HepG2 (cell line): Measurements from ENCODE around the gene TXNDC9. TPM values are rescaled to one million over a fixed set of nuclear protein-coding genes. Genes with fewer than 3 reads are reported as not detected.

Experiments
- ARNTL ChIP-seq: sonication (generic); formaldehyde crosslinking; IDR thresholded peaks from 2 replicates; pipeline ENCODE4 v1.4.0; 2020; ENCODE audit warnings: mild to moderate bottlenecking, missing genetic modification reagents
- ERF ChIP-seq: IDR thresholded peaks from 2 replicates; pipeline ENCODE4 v1.6.1; 2018; ENCODE audit warnings: missing biosample characterization, missing genetic modification reagents
- ETV6 ChIP-seq: sonication (generic); formaldehyde crosslinking; conservative IDR thresholded peaks from 2 replicates; pipeline ENCODE4 v1.4.0; 2020; ENCODE audit warnings: missing genetic modification reagents
- FIP1L1 ChIP-seq: fragments of 200-400 bp; formaldehyde crosslinking; IDR thresholded peaks from 2 replicates; pipeline ENCODE4 v1.6.1; 2018; ENCODE audit warnings: low read depth, mild to moderate bottlenecking, low read length, moderate library complexity, borderline replicate concordance; ENCODE audit not compliant: insufficient read depth
- FOXK1 ChIP-seq: sonication (generic); formaldehyde crosslinking; IDR thresholded peaks from 2 replicates; pipeline ENCODE4 v1.4.0; 2020; ENCODE audit warnings: low read depth, missing genetic modification reagents, borderline replicate concordance
- FOXP1 ChIP-seq, 2 experiments: fragments of 450-650 bp in 1 of 2; IDR thresholded peaks; 2 replicates each; pipeline ENCODE4 v1.6.1; 2017 to 2018; ENCODE audit warnings: antibody characterized with exemption in 1 of 2
- HOXD1 ChIP-seq: sonication (generic); formaldehyde crosslinking; IDR thresholded peaks from 2 replicates; pipeline ENCODE4 v1.5.0; 2020; ENCODE audit warnings: missing genetic modification reagents
- JDP2 ChIP-seq: sonication (generic); formaldehyde crosslinking; IDR thresholded peaks from 2 replicates; pipeline ENCODE4 v1.8.1; 2022; ENCODE audit warnings: missing genetic modification reagents, borderline replicate concordance
- KAT7 ChIP-seq: IDR thresholded peaks from 2 replicates; pipeline ENCODE4 v1.6.1; 2018; ENCODE audit warnings: borderline replicate concordance, missing compliant biosample characterization
- KLF16 ChIP-seq, 2 experiments: sonication (generic) in 1 of 2; formaldehyde crosslinking in 1 of 2; IDR thresholded peaks; 2 replicates each; pipeline versions ENCODE4 v1.6.1 to v1.8.0; 2016 to 2023; ENCODE audit warnings: missing genetic modification reagents in 2 of 2, missing compliant biosample characterization in 1 of 2
- MEIS2 ChIP-seq: sonication (generic); formaldehyde crosslinking; IDR thresholded peaks from 2 replicates; pipeline ENCODE4 v1.9.0; 2021; ENCODE audit warnings: mild to moderate bottlenecking, missing genetic modification reagents
- MTF2 ChIP-seq: sonication (generic); formaldehyde crosslinking; IDR thresholded peaks from 2 replicates; pipeline ENCODE4 v1.5.0; 2020; ENCODE audit warnings: missing genetic modification reagents, borderline replicate concordance
- NFATC3 ChIP-seq: sonication (generic); formaldehyde crosslinking; IDR thresholded peaks from 2 replicates; pipeline ENCODE4 v1.5.1; 2020; ENCODE audit warnings: mild to moderate bottlenecking, missing genetic modification reagents
- PHF5A ChIP-seq: IDR thresholded peaks from one replicate; pipeline ENCODE4 v1.6.1; 2018; ENCODE audit warnings: low read depth, missing genetic modification reagents; ENCODE audit not compliant: unreplicated experiment
- PLRG1 ChIP-seq: fragments of 450-650 bp; conservative IDR thresholded peaks from 2 replicates; pipeline ENCODE4 v1.6.1; 2016
- POGZ ChIP-seq: sonication (generic); formaldehyde crosslinking; IDR thresholded peaks from 2 replicates; pipeline ENCODE4 v1.4.0; 2020; ENCODE audit warnings: mild to moderate bottlenecking, missing genetic modification reagents
- RARA ChIP-seq: IDR thresholded peaks from 2 replicates; pipeline ENCODE4 v1.6.1; 2016; ENCODE audit warnings: missing genetic modification reagents, missing compliant biosample characterization
- SALL1 ChIP-seq: sonication (generic); formaldehyde crosslinking; IDR thresholded peaks from 2 replicates; pipeline ENCODE4 v1.8.0; 2022; ENCODE audit warnings: mild to moderate bottlenecking, missing genetic modification reagents
- SMAD3 ChIP-seq: sonication (generic); formaldehyde crosslinking; IDR thresholded peaks from 2 replicates; pipeline ENCODE4 v1.4.0; 2020; ENCODE audit warnings: missing genetic modification reagents
- SOX6 ChIP-seq, 2 experiments: fragments of 450-650 bp in 1 of 2; sonication (generic) in 1 of 2; formaldehyde crosslinking in 1 of 2; IDR thresholded peaks; 2 replicates each; pipeline versions ENCODE4 v1.4.0 to v1.6.1; 2017 to 2020; ENCODE audit warnings: antibody characterized with exemption in 1 of 2, mild to moderate bottlenecking in 1 of 2, missing genetic modification reagents in 1 of 2
- TAF1 ChIP-seq: sonication (generic); formaldehyde crosslinking; IDR thresholded peaks from 2 replicates; pipeline ENCODE4 v1.4.0; 2020; ENCODE audit warnings: missing genetic modification reagents
- THRA ChIP-seq: sonication (generic); formaldehyde crosslinking; IDR thresholded peaks from 2 replicates; pipeline ENCODE4 v1.4.0; 2020; ENCODE audit warnings: missing genetic modification reagents, borderline replicate concordance
- ZNF232 ChIP-seq: sonication (generic); formaldehyde crosslinking; IDR thresholded peaks from 2 replicates; pipeline ENCODE4 v1.4.0; 2020; ENCODE audit warnings: missing genetic modification reagents, borderline replicate concordance
- ZNF282 ChIP-seq: fragments of 450-650 bp; IDR thresholded peaks from 2 replicates; pipeline ENCODE4 v1.6.1; 2018; ENCODE audit not compliant: partially characterized antibody
- ZNF557 ChIP-seq: sonication (generic); formaldehyde crosslinking; IDR thresholded peaks from 2 replicates; pipeline ENCODE4 v1.4.0; 2020; ENCODE audit warnings: missing genetic modification reagents
- ZNF558 ChIP-seq: sonication (generic); formaldehyde crosslinking; IDR thresholded peaks from 2 replicates; pipeline ENCODE4 v1.9.0; 2022; ENCODE audit warnings: mild to moderate bottlenecking, missing genetic modification reagents, borderline replicate concordance
- ZNF788 ChIP-seq: sonication (generic); formaldehyde crosslinking; IDR thresholded peaks from 2 replicates; pipeline ENCODE4 v1.5.0; 2020; ENCODE audit warnings: mild to moderate bottlenecking, missing genetic modification reagents, borderline replicate concordance
- polyA plus RNA-seq, 8 experiments: library from polyadenylated mRNA; depleted of rRNA in 3 of 8; stranded (reverse) in 7 of 8; unstranded in 1 of 8; fragments of >200 nt; fragmentation: Illumina TruSeq in 4 of 8; extraction: Trizol in 4 of 8; gene quantifications; 2 replicates each; pipeline versions ENCODE4 v1.2.1 to v1.2.3, GENCODE V29; 2011 to 2016; ENCODE audit warnings: low read depth in 4 of 8, missing spikeins in 1 of 8, mixed read lengths in 1 of 8; ENCODE audit not compliant: insufficient read depth in 1 of 8
- total RNA-seq, 5 experiments: library from RNA; depleted of rRNA; stranded (reverse); fragments of >200 nt; fragmentation: Illumina TruSeq; extraction: Trizol; gene quantifications; 2 replicates each; pipeline ENCODE4 v1.2.3, GENCODE V29; 2016; ENCODE audit warnings: low read depth in 1 of 5
- TF ChIP-seq, protein P1 (sequence below): sonication (generic); formaldehyde crosslinking; IDR thresholded peaks from 2 replicates; pipeline ENCODE4 v1.4.0; 2020; ENCODE audit warnings: missing genetic modification reagents
- TF ChIP-seq, protein P2 (sequence below): sonication (generic); formaldehyde crosslinking; IDR thresholded peaks from 2 replicates; pipeline ENCODE4 v1.5.0; 2020; ENCODE audit warnings: mild to moderate bottlenecking, missing genetic modification reagents, borderline replicate concordance

TXNDC9 gene
- total and polyA plus RNA-seq, 2 of the 13 experiments (the other 11 are each of a cell fraction or from before 2014, with no cell fraction given): 35.2 to 94.6 TPM

GRCh38 chr2:99278793-99279291 is 57.3 kb downstream of the TXNDC9 start (continued):
- TF ChIP-seq HOXD1 (peak; percentile 56; the same call in 1 of the 2 replicates), KLF16 (CRISPR knock-in tag; IDR thresholded peaks at IDR 0.05) (peak in 1 of 2 experiments; percentile 94; a peak in 2 of 4 replicates), ZNF282 (no peak), SALL1 (CRISPR knock-in tag) (peak; percentile 83), PHF5A (CRISPR knock-in tag) (peak; percentile 72), ZNF232 (peak; percentile 99), MEIS2 (CRISPR knock-in tag) (0 out of 2 replicates have a peak, but pooled peaks have one; percentile 35), ZNF558 (CRISPR knock-in tag) (no peak), SOX6 (IDR thresholded peaks at IDR 0.05) (no peak), SOX6 (CRISPR knock-in tag; IDR thresholded peaks at IDR 0.05) (peak; percentile 99), MTF2 (no peak), POGZ (CRISPR knock-in tag) (peak; percentile 54; the same call in 1 of the 2 replicates), FOXP1 (IDR thresholded peaks at IDR 0.05) (peak; percentile 43; the same call in 1 of the 2 replicates), FOXP1 (CRISPR knock-in tag; IDR thresholded peaks at IDR 0.05) (peak; percentile 97), FIP1L1 (no peak), KAT7 (0 out of 2 replicates have a peak, but pooled peaks have one; percentile 28), TAF1 (CRISPR knock-in tag) (no peak), ARNTL (CRISPR knock-in tag) (peak; percentile 66), THRA (peak; percentile 93), PLRG1 (no peak), RARA (peak; percentile 87), ZNF788 (CRISPR knock-in tag) (peak; percentile 45; the same call in 1 of the 2 replicates), ERF (CRISPR knock-in tag) (peak; percentile 94), NFATC3 (0 out of 2 replicates have a peak, but pooled peaks have one; percentile 52), FOXK1 (peak; percentile 98), SMAD3 (CRISPR knock-in tag) (peak; percentile 95; the same call in 1 of the 2 replicates), ZNF557 (0 out of 2 replicates have a peak, but pooled peaks have one; percentile 18), JDP2 (CRISPR knock-in tag) (no peak), ETV6 (CRISPR knock-in tag) (peak; percentile 55; the same call in 1 of the 2 replicates)
- TF ChIP-seq, protein P1, sequence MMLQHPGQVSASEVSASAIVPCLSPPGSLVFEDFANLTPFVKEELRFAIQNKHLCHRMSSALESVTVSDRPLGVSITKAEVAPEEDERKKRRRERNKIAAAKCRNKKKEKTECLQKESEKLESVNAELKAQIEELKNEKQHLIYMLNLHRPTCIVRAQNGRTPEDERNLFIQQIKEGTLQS (CRISPR knock-in tag): peak; percentile 91
- TF ChIP-seq, protein P2, sequence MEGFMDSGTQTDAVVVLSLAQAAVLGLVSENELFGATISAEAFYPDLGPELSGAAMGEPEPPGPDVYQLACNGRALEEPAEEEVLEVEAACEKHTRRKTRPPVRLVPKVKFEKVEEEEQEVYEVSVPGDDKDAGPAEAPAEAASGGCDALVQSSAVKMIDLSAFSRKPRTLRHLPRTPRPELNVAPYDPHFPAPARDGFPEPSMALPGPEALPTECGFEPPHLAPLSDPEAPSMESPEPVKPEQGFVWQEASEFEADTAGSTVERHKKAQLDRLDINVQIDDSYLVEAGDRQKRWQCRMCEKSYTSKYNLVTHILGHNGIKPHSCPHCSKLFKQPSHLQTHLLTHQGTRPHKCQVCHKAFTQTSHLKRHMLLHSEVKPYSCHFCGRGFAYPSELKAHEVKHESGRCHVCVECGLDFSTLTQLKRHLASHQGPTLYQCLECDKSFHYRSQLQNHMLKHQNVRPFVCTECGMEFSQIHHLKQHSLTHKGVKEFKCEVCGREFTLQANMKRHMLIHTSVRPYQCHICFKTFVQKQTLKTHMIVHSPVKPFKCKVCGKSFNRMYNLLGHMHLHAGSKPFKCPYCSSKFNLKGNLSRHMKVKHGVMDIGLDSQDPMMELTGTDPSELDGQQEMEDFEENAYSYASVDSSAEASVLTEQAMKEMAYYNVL (CRISPR knock-in tag): peak; percentile 100
